ENCODE results near the gene CPT1B.
"Not testable (repeated sequence)": the region's sequence is repeated elsewhere in the genome, so short reads cannot be mapped to it uniquely, and the experiment has no call there.

Gene CPT1B

DNA sequence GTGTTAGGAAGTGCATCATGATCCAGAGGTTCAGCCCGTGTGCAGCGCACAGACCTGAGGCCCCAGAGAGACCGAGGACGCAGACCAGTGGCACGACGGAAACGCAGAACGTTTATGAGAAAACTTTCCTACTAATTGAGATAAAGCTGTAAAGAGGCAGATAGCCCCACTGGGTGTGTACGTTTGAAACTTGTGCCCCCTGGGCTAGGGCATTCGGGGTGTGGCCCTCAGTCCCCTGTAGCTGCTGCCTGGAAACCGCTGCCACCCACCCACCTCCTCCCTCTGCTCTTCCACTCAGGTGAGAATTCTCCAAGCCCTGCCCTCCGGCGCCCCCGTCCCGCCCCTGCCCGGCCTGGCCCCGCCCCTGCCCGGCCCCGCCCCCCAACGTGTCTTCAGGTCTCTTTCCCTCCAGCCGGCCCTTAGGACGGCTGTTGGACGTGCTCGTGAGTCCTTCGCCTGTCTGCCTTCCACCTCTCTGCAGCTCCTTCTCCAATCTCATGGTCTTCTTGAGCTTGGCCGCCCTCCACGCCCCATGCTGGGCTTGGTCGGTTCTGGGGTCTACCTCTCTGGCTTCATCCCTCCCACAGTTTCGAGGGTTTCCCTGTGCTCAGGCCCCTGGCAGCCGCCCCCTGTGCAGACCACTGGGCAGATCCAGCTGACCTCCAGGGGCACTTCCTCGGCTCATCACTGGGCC lies 34.4 kb upstream of the CPT1B start:
- no peak overlapping the region for H3K4me3 ChIP-seq (replicated peaks; ENCODE audit: low read depth, low read length)
- TF ChIP-seq, protein P1, sequence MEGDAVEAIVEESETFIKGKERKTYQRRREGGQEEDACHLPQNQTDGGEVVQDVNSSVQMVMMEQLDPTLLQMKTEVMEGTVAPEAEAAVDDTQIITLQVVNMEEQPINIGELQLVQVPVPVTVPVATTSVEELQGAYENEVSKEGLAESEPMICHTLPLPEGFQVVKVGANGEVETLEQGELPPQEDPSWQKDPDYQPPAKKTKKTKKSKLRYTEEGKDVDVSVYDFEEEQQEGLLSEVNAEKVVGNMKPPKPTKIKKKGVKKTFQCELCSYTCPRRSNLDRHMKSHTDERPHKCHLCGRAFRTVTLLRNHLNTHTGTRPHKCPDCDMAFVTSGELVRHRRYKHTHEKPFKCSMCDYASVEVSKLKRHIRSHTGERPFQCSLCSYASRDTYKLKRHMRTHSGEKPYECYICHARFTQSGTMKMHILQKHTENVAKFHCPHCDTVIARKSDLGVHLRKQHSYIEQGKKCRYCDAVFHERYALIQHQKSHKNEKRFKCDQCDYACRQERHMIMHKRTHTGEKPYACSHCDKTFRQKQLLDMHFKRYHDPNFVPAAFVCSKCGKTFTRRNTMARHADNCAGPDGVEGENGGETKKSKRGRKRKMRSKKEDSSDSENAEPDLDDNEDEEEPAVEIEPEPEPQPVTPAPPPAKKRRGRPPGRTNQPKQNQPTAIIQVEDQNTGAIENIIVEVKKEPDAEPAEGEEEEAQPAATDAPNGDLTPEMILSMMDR (IDR thresholded peaks at IDR 0.05; ENCODE audit: low read length, missing control alignments), result no peak
- DNase-seq (ENCODE audit: low read depth), result no peak

DNA sequence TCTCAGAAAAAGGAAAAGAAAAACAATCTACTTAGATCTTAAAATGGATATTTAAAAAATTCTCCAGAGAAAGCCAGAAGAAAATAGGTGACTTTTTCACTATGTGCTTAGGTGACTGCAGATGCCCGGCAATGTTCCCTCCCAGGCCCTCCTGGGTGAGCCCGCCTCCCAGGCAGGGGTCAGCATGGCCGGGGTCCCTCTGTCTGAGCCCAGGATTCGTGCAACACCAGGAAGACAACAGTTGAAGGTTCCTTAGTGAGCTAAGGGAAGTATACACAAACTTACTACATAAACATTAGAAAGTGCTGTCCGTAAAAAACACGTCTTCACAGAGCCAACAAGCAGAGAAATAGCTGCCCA lies 33.9 kb upstream of the CPT1B start:
- DNase-seq (ENCODE audit: low read depth), result no peak
- no peak overlapping the region for H3K4me3 ChIP-seq (replicated peaks; ENCODE audit: low read depth, low read length)
- TF ChIP-seq, protein P1 (IDR thresholded peaks at IDR 0.05; ENCODE audit: low read length, missing control alignments), result no peak

DNA sequence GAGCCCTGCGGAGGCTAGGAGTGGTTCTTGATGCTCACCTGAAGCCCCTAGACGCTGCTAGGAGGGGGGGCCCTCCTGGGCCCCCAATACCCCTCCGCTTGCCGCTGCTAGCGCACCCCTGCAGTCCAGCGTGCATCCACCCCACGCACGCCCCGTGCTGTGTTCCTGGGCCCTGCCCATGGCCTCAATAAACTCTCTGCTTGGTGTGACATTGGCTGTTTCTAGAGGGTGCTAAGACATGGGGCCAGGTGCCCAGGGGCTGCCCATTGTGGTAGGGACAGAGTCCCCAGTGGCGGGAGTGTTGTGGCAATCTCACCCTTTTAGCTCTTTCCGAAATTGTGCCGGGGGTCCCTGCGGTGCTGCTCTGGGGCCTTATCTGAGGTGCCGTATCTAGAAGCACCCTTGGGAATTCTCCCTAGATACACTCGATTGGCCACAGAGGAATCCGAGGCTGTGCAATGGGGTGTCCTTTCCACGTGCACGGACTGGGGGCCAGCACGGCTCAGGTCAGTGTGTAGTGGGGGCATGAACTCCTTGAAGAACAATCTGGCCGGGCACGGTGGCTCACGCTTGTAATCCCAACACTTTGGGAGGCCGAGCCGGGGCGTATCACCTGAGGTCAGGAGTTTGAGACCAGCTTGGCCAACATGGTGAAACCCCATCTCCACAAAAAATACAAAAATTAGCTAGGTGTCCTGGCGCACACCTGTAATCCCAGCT lies 33.3 kb upstream of the CPT1B start:
- TF ChIP-seq, protein P1 (IDR thresholded peaks at IDR 0.05; ENCODE audit: low read length, missing control alignments), result no peak
- H3K4me3 ChIP-seq (replicated peaks; ENCODE audit: low read depth, low read length), result no peak overlapping the region
- DNase-seq (ENCODE audit: low read depth), result no peak

DNA sequence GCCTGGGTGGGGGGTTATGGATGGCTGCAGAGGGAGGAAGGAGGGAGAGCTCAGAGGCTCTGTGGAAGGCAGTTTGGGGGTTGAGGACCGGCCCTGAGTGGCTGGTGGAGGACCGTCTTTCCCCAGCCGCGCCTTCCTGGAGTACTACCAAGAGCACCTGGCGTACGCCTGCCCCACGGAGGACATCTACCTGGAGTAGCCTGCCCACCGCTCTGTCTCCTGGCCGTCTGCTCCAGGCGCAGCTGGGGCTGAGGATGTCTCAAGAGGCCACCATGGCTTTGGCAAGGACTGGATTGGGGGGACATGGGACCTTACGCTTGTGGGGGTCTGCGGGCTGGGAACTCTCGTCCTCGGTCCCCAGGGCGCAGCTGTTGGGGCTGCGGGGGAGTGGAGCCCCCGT lies 32.4 kb upstream of the CPT1B start:
- TF ChIP-seq, protein P1 (IDR thresholded peaks at IDR 0.05; ENCODE audit: low read length, missing control alignments), result no peak
- no peak for DNase-seq (ENCODE audit: low read depth)
- no peak overlapping the region for H3K4me3 ChIP-seq (replicated peaks; ENCODE audit: low read depth, low read length)

DNA sequence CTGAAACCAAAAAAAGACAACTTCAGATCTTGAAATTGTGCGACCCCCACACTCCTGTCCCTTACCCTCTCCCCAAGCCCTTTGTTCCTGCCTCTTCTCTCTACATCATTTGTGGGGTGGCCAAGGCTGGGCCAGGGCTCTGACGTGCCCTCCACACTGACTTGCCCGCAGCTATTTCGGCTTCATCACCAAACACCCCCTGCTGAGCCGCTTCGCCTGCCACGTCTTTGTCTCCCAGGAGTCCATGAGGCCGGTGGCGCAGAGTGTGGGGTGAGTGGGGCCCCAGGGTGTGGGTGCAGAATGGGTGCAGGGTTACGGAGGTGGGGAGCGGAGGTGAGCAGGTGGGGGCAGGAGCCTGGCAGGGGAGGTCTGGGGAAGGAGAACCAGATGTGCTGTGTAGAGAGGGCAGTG lies 31.8 kb upstream of the CPT1B start:
- no peak for DNase-seq (ENCODE audit: low read depth)
- TF ChIP-seq, protein P1 (IDR thresholded peaks at IDR 0.05; ENCODE audit: low read length, missing control alignments), result no peak
- no peak overlapping the region for H3K4me3 ChIP-seq (replicated peaks; ENCODE audit: low read depth, low read length)

DNA sequence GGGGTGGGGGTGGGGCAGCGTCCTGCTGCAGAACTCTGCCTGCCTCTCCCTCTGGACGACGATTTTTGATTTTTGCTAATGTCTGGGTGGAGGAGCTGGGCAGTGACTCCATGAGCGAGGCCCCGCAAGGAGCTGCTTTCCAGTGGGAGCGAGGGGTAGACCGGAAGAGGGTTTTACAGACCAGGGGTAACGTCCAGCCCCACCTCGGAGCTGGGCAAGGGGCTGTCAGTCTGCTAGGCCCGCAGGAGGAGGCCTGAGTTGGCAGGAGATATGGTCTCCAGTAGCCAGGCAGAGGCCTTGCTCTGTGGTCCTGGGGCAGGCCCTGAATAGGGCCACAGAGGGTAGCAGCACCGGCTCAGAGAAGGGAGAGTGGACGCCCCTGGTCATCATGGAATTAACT lies 31.4 kb upstream of the CPT1B start:
- TF ChIP-seq, protein P1 (IDR thresholded peaks at IDR 0.05; ENCODE audit: low read length, missing control alignments), result no peak
- no peak for DNase-seq (ENCODE audit: low read depth)
- H3K4me3 ChIP-seq (replicated peaks; ENCODE audit: low read depth, low read length), result no peak overlapping the region

DNA sequence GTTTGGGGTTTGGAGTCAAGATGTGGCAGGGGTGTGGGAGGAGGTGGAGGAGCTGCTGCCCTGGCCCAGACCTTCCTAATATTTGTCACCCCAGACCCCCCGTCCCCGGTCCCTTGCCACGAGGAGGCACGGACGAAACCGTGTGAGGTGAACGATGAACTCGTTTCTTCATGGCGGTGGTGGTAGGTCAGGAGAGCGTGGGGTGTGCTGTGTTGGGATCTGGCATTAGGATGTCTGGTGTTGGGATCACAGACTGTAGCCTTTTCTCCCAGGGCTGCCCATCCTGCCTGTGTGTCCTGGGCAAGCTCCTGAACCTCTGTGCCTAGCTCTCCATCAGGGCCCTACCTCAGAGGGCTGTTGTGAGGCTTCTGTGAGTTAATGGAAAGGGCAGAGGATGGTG lies 30.8 kb upstream of the CPT1B start:
- H3K4me3 ChIP-seq (replicated peaks; ENCODE audit: low read depth, low read length), result no peak overlapping the region
- DNase-seq (ENCODE audit: low read depth), result no peak
- TF ChIP-seq, protein P1 (IDR thresholded peaks at IDR 0.05; ENCODE audit: low read length, missing control alignments), result no peak

DNA sequence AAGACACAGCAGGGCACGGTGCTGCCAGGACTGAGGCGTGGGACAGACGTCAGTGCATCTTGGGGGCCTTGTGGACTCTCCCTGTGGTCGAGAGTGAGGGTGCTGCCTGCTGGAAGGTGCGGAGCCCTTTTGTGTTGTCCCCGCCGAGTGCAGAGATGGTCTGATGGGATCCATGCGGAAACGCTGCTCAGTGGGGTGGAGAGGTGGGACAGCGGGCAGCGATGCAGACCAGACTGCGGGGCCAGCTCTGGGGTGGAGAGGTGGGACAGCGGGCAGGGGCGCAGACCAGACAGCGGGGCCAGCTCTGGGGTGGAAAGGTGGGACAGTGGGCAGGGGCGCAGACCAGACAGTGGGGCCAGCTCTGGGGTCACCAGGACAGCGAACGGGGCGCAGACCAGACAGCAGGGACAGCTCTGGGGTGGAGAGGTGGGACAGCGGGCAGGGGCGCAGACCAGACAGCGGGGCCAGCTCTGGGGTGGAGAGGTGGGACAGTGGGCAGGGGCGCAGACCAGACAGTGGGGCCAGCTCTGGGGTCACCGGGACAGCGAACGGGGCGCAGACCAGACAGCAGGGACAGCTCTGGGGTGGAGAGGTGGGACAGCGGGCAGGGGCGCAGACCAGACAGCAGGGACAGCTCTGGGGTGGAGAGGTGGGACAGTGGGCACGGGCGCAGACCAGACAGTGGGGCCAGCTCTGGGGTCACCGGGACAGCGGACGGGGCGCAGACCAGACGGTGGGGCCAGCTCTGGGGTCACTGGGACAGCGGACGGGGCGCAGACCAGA lies 30.0 kb upstream of the CPT1B start:
- not testable (repeated sequence) for H3K4me3 ChIP-seq (replicated peaks; ENCODE audit: low read depth, low read length); DNase-seq (ENCODE audit: low read depth)

All from fibroblast of pulmonary artery (primary cell).